ENCODE data around the gene MAP7D2.

- TF ChIP-seq CTCF (IDR thresholded peaks at IDR 0.05; ENCODE audit: borderline replicate concordance, extremely low read depth, low read length, poor library complexity, severe bottlenecking) (no peak), EZH2 (IDR thresholded peaks at IDR 0.05; ENCODE audit: borderline replicate concordance, low read depth, low read length, severe bottlenecking) (no peak)
Observed at GRCh38 chrX:20080277-20080676, 36.4 kb downstream of the MAP7D2 start.

Data from DND-41 (cell line).